ENCODE measurements around the gene PAX9.

Gene PAX9

GRCh38 chr14:36661506-36662257 is at the start of gene PAX9:
Gene PAX9 (plus strand): TSS chr14:36661860. CDS start chr14:36662090, 230 bp downstream.
- DNase-seq = no peak

GRCh38 chr14:36617824-36618223 is 43.8 kb upstream of the PAX9 start:
- DNase-seq = no peak

DNA sequence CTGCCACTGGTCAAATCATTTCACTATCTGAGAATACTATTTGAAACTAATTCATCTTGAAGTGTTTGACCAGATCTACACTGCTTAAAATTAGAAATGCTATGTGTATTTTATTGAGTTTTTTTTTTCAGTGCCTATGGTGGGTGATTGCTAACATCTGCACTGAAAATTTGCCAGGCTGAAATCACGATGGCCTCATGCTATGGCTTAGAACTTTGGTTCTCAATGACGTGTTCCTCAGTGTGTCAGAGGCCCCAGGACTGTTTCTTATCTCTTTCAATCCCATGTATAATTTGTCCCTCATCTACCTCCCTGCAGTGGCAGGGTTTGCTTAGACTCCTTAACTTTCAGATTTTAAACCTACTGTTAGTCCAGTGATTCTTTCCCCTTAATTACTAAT is 43.0 kb upstream of the PAX9 start:
- no peak for DNase-seq

GRCh38 chr14:36619131-36619530 is 42.5 kb upstream of the PAX9 start:
- DNase-seq = no peak

- no peak for DNase-seq
Observed at GRCh38 chr14:36619853-36620252, 41.8 kb upstream of the PAX9 start.

- DNase-seq = no peak
Observed at GRCh38 chr14:36625014-36625413, 36.6 kb upstream of the PAX9 start.

- no peak for DNase-seq
Observed at GRCh38 chr14:36625436-36625835, 36.2 kb upstream of the PAX9 start.

GRCh38 chr14:36626151-36626550 is 35.5 kb upstream of the PAX9 start:
- no peak for DNase-seq

DNA sequence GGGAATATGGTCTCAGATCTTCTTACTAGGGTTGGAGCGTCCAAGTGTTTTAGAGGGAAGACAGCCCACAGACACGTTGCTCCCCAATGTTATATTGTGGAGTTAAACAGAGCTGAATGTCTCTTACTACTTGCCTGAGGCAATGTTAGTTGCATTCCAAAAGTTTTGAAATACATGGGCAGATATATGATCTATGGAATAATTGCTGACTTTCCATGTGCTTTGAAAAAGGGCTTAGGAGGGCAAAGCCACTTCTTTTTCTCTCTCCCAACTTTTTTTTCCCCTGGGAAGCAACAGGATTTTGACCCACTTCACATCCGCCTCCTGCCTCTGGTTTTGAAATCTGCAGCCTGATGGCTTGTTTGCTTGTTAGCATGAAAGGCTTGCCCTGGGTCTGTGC is 33.7 kb upstream of the PAX9 start:
- DNase-seq = no peak

- no peak for DNase-seq
Observed at GRCh38 chr14:36633580-36633979, 28.1 kb upstream of the PAX9 start.

GRCh38 chr14:36646664-36647416 is 14.8 kb upstream of the PAX9 start:
- DNase-seq = no peak

GRCh38 chr14:36647417-36647823 is 14.2 kb upstream of the PAX9 start:
- DNase-seq = no peak

GRCh38 chr14:36647824-36648753 is 13.6 kb upstream of the PAX9 start:
- DNase-seq = no peak

DNA sequence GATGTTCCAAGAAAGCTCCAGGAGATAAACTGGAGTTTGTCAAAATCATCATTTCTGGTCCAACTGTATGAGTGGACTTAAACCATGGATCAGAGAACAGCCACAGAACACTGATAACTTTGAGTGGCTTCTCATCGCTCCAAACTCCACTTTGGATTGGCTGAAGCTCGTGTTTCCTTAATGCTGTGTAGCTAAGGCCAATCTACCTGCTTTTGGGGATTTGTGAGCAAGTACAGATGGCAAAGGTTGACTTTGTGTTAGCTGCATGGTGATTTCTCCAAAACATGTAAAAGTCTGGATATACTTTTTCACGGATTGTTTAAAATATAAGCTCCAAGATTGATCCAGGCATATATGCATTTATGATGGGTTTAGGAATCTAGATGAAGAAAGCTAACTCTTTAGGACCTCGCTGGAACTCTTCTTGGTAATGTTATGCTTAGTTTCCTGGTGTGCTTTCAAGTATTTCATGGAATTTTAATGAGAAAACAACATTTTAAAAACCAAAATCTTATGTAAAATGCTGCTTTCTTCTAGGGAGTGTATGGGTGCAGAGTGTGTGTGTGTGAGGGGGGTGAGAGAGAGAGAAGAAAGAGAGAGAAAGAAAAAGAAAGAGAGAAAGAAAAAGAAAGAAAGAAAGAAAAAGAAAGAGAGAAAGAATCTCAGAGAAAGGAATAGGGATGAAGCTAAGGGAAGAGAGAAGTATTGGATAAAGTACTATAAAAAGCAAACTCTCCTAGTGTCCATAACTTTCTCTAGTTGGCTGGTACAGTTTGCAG is 11.6 kb upstream of the PAX9 start:
- DNase-seq = no peak

GRCh38 chr14:36652542-36653201 is 9.0 kb upstream of the PAX9 start:
- no peak for DNase-seq

GRCh38 chr14:36653413-36653812 is 8.2 kb upstream of the PAX9 start:
- no peak for DNase-seq

DNA sequence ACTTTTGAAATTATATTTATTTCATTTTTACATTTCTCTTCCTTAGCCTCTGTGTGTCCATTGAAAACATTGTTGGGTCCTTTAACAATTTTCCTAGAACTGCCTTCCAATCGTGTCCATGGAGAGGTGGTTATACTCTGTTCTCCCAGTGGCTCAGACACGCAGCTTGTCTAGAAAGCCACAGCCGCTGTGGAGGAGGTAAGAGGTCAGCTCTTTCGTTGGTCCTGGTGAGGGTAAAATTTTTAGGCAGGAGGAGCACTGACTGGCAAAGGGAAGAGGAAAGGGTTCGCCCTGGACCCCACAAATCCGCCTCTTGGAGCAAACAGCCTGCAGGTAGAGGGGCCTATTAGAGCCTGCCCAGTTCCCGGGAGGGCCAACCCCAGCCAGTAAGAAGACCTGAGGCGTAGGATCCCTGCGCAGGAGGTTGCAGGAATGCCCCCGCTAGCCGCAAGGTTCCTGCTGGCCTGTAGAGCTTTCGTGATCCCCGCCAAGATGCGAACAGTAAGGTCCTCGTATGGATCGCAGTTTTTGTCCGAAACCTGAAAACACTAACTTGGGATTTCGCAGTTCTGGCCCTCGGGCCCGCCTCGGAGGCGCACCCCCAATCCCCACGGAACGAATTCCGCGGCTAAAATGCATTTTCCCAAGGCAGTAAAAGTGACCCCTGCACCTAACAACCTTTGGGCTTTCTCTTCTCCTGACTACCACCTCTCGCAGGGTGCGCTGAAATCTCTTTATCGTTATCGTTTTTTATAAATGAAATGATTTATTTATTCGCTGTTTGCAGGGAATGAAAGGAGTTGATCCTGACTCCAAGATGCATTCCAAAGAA is 7.5 kb upstream of the PAX9 start:
- no peak for DNase-seq

- DNase-seq = no peak
Observed at GRCh38 chr14:36654794-36655381, 6.8 kb upstream of the PAX9 start.

DNA sequence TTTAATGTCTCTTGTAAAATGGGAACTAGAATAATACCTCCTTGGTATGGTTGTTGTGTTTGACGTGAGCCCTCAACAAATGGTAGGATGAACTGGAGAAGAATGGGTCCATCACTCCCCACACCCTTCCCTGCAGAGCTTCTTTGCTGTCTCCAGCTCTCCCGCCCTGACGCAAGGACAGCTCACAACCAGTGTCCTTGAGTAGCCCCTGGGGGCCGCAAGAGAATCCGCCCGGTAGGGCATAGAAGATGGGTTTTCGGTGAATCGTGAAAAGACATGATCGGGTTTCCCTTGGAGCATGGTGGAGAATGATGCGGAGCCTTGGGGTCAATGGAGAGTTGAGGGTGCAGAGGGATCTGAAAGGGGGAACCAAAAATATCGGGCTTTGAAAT is 6.1 kb upstream of the PAX9 start:
- DNase-seq = no peak

DNA sequence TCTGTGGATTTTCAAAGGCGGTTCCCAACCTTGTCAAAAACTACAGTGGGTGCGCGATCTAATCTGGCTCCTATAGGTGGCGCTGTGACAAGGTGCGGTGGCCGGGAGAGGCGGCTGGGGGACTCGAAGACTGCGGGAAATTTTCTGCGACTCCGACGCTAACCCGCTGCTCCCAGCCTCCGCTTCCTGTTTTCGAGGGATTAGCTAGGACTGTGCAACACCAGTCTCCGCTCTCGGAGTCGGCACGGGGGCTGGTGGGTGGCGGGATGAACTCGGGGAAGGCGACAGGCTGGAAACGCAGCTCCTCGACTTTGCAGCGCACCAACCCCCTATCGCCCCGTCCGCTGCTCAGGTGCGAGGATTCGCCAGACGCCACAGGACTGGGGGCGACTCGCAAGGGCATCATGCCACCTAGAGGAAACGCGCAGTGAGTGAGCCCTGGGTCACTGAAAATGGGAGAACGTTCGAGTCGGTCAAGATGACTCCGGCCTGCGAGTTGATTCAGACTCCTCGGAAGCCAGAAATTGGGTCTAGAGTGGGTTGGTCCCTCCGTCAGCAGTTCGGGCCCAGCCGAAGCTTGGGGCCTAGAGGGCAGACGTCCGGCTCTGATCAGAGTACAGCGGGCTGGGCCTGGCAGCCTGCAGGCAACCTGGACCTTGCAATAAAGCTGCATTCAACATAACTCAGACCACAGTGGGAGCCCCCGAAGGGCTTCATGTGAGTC is 5.5 kb upstream of the PAX9 start:
- DNase-seq = no peak

Measured in KG1 (cell line).